ENCODE data around the gene INSR.

INSR gene

GRCh38 chr19:7140137-7140536 lies 154.1 kb downstream of the INSR start:
- DNase-seq (ENCODE audit: low read depth in 2 of 2), result no peak

GRCh38 chr19:7139095-7139494 lies 155.1 kb downstream of the INSR start:
- DNase-seq (ENCODE audit: low read depth in 2 of 2), result no peak

- no peak for DNase-seq (ENCODE audit: low read depth in 2 of 2)
These were observed 155.8 kb downstream of the INSR start for GRCh38 chr19:7138402-7138801.

GRCh38 chr19:7137120-7137519 lies 157.1 kb downstream of the INSR start:
- no peak for DNase-seq (ENCODE audit: low read depth in 2 of 2)

- DNase-seq (ENCODE audit: low read depth in 2 of 2), result no peak
These were observed 162.2 kb downstream of the INSR start for GRCh38 chr19:7132054-7132453.

- no peak for DNase-seq (ENCODE audit: low read depth in 2 of 2)
These were observed 164.2 kb downstream of the INSR start for GRCh38 chr19:7130043-7130442.

GRCh38 chr19:7126132-7126531 lies 168.1 kb downstream of the INSR start:
- no peak for DNase-seq (ENCODE audit: low read depth in 2 of 2)

- no peak for DNase-seq (ENCODE audit: low read depth in 2 of 2)
These were observed 169.0 kb downstream of the INSR start for GRCh38 chr19:7125221-7125620.

GRCh38 chr19:7124782-7125181 lies 169.4 kb downstream of the INSR start:
- DNase-seq (ENCODE audit: low read depth in 2 of 2), result no peak

- no peak for DNase-seq (ENCODE audit: low read depth in 2 of 2)
These were observed 171.5 kb downstream of the INSR start for GRCh38 chr19:7122701-7123100.

GRCh38 chr19:7120499-7120898 lies 173.7 kb downstream of the INSR start:
- DNase-seq (ENCODE audit: low read depth in 2 of 2), result no peak

GRCh38 chr19:7119582-7119981 lies 174.6 kb downstream of the INSR start:
- no peak for DNase-seq (ENCODE audit: low read depth in 2 of 2)

GRCh38 chr19:7117248-7117647 lies 177.0 kb downstream of the INSR start:
- no peak for DNase-seq (ENCODE audit: low read depth in 2 of 2)

- no peak for DNase-seq (ENCODE audit: low read depth in 2 of 2)
These were observed 178.5 kb downstream of the INSR start for GRCh38 chr19:7115721-7116120.

GRCh38 chr19:7113233-7113632 lies 181.0 kb downstream of the INSR start:
- DNase-seq (ENCODE audit: low read depth in 2 of 2), result no peak

- DNase-seq (ENCODE audit: low read depth in 2 of 2), result no peak
These were observed 181.5 kb downstream of the INSR start for GRCh38 chr19:7112675-7113074.

GRCh38 chr19:7109678-7110289 lies 184.4 kb downstream of the INSR start:
- no peak for DNase-seq (ENCODE audit: low read depth in 2 of 2)

- DNase-seq (ENCODE audit: low read depth in 2 of 2), result no peak
These were observed 187.2 kb downstream of the INSR start for GRCh38 chr19:7106711-7107657.

GRCh38 chr19:7104747-7105447 lies 189.3 kb downstream of the INSR start:
- no peak for DNase-seq (ENCODE audit: low read depth in 2 of 2)

- DNase-seq (ENCODE audit: low read depth in 2 of 2), result no peak
These were observed 192.5 kb downstream of the INSR start for GRCh38 chr19:7101498-7102253.

- no peak for DNase-seq (ENCODE audit: low read depth in 2 of 2)
These were observed 194.7 kb downstream of the INSR start for GRCh38 chr19:7099597-7099921.
